Measurements from ENCODE around the gene DBNL.

Gene DBNL

DNA sequence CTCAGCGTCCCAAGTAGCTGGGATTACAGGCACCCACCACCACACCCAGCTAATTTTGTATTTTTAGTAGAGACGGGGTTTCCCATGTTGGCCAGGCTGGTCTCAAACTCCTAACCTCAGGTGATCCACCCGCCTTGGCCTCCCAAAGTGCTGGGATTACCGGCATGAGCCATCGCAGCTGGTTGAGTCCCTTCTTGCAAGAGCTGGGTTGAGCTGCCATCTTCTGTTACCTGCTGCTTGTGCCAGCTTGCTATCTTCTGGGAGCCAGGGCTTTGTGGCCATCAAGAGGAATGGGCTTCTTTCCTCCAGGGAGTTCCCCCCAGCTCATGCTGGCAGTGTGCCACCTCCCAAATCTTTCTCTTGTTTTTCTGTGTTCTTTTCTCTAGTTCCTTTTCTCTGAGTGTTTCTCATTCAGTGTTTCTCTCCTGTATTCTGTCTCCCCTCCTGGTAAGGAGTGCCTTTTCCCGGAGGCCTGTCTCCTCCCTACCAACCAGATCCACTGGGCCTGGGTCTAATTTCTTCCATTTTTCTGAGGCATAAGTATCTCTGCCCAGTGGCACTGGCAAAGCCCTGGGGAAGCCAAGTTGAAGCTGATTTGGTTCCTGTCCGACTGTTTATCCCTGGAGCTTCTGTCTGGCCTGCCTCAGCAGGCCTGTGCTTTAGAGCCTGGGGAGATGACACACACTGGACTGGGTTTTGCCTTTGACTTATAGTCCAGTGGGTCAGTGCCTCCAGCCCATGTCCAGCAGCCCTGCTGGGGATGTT, 3.7 kb downstream of the DBNL start:
- H3K27me3 Mint-ChIP-seq, result no peaks in the 10 kb centered on the region
- no peak for ATAC-seq (replicated peaks; ENCODE audit: extremely low read depth, poor library complexity, severe bottlenecking)
- H3K4me1 Mint-ChIP-seq, result peaks cover 46% of the 10 kb centered on the region
- H3K9me3 Mint-ChIP-seq, result no peaks in the 10 kb centered on the region
- peak overlapping the region; percentile 62 for H3K27ac Mint-ChIP-seq (ENCODE audit: low read depth)
- peaks cover 40% of the 10 kb centered on the region for H3K36me3 Mint-ChIP-seq (ENCODE audit: insufficient read depth)
- H3K4me3 Mint-ChIP-seq, result no peak overlapping the region
- DNase-seq (ENCODE audit: low spot score in 2 of 2), result no peak

DNA sequence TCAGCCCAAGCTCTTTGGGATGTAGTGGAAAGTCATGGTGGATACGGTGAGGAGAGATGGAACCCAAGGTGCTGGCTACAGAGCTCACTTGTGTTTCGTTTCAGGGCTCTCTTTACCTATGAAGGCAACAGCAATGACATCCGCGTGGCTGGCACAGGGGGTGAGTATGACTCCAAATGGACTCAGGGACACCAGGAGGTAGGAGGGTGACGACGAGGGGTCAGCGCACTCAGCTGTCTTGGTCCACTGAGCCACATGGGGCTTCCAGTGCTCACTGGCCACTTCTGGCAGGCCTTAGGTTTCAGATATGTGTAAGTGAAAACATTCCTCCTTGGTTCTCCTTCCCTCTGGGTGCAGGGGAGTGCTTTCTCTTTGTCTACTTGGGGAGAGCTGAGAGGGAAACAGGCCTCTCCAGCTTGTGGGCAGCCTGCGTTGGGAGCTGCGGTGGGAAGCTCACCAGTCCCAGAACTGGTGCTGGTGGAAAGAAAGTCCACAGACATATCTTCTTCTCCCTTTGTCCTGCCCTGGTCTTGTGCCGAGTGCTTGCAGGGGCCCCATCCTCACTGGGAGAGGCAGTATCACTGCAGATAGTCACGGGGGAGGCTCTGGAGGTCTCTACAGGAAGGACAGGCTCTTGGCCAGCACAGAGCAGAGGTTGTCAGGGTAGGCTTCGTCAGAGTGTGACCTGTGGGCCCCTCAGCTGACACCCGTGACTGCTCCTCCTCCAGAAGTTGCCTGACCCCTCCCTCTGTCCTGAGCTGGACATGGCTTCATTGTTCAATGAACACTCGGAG, 5.8 kb downstream of the DBNL start:
- H3K9me3 Mint-ChIP-seq, result no peaks in the 10 kb centered on the region

GRCh38 chr7:44050915-44051560, 6.5 kb downstream of the DBNL start:
- Mint-ChIP-seq H3K36me3 (ENCODE audit: insufficient read depth) (peaks cover 49% of the 10 kb centered on the region), H3K27me3 (no peaks in the 10 kb centered on the region), H3K4me1 (peaks cover 40% of the 10 kb centered on the region), H3K27ac (ENCODE audit: low read depth) (no peak overlapping the region), H3K4me3 (no peak overlapping the region), H3K9me3 (no peaks in the 10 kb centered on the region)
- DNase-seq (ENCODE audit: low spot score in 2 of 2), result no peak
- ATAC-seq (replicated peaks; ENCODE audit: extremely low read depth, poor library complexity, severe bottlenecking), result no peak

More for the DNA sequence above, 5.8 kb downstream of the DBNL start:
- Mint-ChIP-seq H3K4me3 (no peak overlapping the region), H3K36me3 (ENCODE audit: insufficient read depth) (peaks cover 49% of the 10 kb centered on the region), H3K27ac (ENCODE audit: low read depth) (no peak overlapping the region), H3K27me3 (no peaks in the 10 kb centered on the region), H3K4me1 (peaks cover 44% of the 10 kb centered on the region)
- DNase-seq (ENCODE audit: low spot score in 2 of 2) (no peak), ATAC-seq (replicated peaks; ENCODE audit: extremely low read depth, poor library complexity, severe bottlenecking) (no peak)

DNA sequence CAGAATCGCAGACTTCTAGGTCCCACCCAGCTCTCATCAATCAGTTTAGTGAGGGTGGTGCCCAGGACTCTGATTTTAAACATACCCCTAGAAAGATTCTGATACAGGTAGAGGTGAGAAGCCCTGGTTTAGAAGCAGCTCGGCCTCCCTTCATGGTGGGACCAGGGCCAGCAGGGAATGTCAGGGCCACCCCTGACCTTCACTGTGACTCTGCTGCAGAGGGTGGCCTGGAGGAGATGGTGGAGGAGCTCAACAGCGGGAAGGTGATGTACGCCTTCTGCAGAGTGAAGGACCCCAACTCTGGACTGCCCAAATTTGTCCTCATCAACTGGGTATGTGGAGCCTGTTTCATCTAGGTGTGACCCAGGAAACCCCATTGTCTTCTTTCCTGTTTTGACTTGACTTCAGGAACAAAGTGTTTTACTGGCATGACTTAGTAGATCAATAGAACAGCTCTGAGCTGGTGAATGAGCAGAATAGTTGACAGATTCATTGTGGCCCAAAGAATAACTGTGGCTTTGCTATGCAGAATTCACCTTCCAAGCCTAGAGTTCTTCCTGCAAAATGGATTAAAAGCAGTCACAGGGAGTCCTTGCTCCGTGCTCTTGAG, 7.2 kb downstream of the DBNL start:
- DNase-seq (ENCODE audit: low spot score in 2 of 2) (no peak), ATAC-seq (replicated peaks; ENCODE audit: extremely low read depth, poor library complexity, severe bottlenecking) (no peak)
- H3K36me3 Mint-ChIP-seq (ENCODE audit: insufficient read depth), result peaks cover 52% of the 10 kb centered on the region
- H3K9me3 Mint-ChIP-seq, result no peaks in the 10 kb centered on the region
- H3K27ac Mint-ChIP-seq (ENCODE audit: low read depth), result no peak overlapping the region
- H3K4me1 Mint-ChIP-seq, result peaks cover 39% of the 10 kb centered on the region
- H3K27me3 Mint-ChIP-seq, result no peaks in the 10 kb centered on the region
- no peak overlapping the region for H3K4me3 Mint-ChIP-seq

- ATAC-seq (replicated peaks; ENCODE audit: extremely low read depth, poor library complexity, severe bottlenecking), result no peak
- no peak overlapping the region for H3K27ac Mint-ChIP-seq (ENCODE audit: low read depth)
- H3K4me3 Mint-ChIP-seq, result no peak overlapping the region
- H3K27me3 Mint-ChIP-seq, result no peaks in the 10 kb centered on the region
- H3K4me1 Mint-ChIP-seq, result peaks cover 29% of the 10 kb centered on the region
- H3K9me3 Mint-ChIP-seq, result no peaks in the 10 kb centered on the region
- no peak for DNase-seq (ENCODE audit: low spot score in 2 of 2)
- H3K36me3 Mint-ChIP-seq (ENCODE audit: insufficient read depth), result peaks cover 57% of the 10 kb centered on the region
These were observed 8.4 kb downstream of the DBNL start for GRCh38 chr7:44052771-44053365.

- Mint-ChIP-seq H3K4me3 (no peak overlapping the region), H3K27me3 (no peaks in the 10 kb centered on the region), H3K36me3 (ENCODE audit: insufficient read depth) (peaks cover 58% of the 10 kb centered on the region), H3K4me1 (peaks cover 27% of the 10 kb centered on the region), H3K9me3 (no peaks in the 10 kb centered on the region), H3K27ac (ENCODE audit: low read depth) (no peak overlapping the region)
- ATAC-seq (replicated peaks; ENCODE audit: extremely low read depth, poor library complexity, severe bottlenecking) (no peak), DNase-seq (ENCODE audit: low spot score in 2 of 2) (no peak)
These were observed 12.2 kb downstream of the DBNL start for GRCh38 chr7:44056681-44057080.

DNA sequence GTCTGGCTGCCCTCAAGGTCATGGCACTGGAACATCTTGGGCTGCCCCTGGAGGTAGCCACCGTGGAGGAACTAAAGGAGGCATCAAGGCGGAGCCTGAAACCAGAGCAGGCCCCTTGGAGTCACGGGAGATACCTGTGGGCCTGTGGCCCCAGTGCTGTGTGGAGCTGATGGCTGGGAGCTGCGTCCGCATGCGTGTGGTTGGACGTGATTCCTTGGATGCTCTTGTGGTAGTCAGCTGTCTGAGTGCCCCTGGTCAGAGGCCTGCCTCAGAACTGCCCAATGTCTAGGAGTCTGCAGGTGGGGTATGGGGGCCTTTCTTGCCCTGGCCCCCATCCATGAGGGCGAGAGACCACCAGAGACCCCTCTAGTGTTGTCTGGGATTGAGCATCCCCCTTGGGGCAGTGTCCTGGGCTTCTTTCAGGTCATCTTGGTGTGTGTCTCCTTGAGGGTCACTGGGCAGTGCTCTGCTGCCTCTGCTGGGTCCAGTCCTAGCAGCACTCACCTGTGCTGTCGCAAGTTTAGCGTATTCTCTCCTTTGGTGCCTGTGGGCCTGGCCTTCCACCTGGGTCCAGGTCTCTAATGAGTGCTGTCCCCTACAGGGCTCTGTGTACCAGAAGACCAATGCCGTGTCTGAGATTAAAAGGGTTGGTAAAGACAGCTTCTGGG, 12.8 kb downstream of the DBNL start:
- Mint-ChIP-seq H3K27ac (ENCODE audit: low read depth) (no peak overlapping the region), H3K27me3 (no peaks in the 10 kb centered on the region), H3K4me3 (no peak overlapping the region), H3K4me1 (peaks cover 27% of the 10 kb centered on the region), H3K36me3 (ENCODE audit: insufficient read depth) (peaks cover 52% of the 10 kb centered on the region), H3K9me3 (no peaks in the 10 kb centered on the region)
- ATAC-seq (replicated peaks; ENCODE audit: extremely low read depth, poor library complexity, severe bottlenecking), result no peak
- no peak for DNase-seq (ENCODE audit: low spot score in 2 of 2)

DNA sequence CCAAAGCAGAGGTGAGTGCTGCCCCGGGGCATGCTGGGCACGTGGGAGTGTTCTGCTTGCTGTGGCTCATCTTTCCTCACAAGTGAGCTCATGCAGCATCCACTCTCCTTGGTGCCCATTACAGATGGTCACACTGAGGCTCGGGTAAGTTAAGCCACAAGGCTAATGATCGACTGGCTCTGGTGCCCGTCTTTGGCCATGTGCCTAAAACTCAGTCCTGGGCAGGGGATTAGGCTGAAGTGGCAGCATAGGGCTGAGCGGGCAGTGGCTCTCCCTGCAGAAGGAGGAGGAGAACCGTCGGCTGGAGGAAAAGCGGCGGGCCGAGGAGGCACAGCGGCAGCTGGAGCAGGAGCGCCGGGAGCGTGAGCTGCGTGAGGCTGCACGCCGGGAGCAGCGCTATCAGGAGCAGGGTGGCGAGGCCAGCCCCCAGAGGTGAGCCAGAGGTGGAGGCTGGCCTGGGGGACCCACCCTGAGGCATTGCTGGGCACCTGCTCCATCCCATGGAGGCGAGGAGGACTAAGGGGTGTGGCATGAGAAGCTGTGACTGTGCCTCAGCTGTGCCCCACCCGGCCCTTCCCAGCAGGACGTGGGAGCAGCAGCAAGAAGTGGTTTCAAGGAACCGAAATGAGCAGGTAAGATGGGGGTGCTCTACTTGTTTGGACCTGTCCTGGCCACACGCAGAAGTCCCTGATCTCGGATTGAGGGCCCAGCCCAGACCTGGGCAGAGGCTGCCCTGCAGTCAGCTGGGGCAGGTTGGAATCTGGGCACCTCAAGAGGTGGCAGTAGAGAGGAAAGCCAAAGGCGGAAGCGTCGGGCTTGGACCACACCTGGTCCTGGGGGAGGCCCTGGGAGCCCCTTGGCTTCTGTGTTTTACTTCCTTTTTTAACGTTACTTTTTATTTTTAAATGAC, 13.6 kb downstream of the DBNL start:
- H3K9me3 Mint-ChIP-seq, result no peaks in the 10 kb centered on the region

GRCh38 chr7:44058759-44059218, 14.3 kb downstream of the DBNL start:
- Mint-ChIP-seq H3K36me3 (ENCODE audit: insufficient read depth) (peaks cover 42% of the 10 kb centered on the region), H3K27me3 (no peaks in the 10 kb centered on the region), H3K9me3 (no peaks in the 10 kb centered on the region), H3K4me3 (no peak overlapping the region), H3K4me1 (peaks cover 27% of the 10 kb centered on the region), H3K27ac (ENCODE audit: low read depth) (no peak overlapping the region)
- DNase-seq (ENCODE audit: low spot score in 2 of 2), result no peak
- ATAC-seq (replicated peaks; ENCODE audit: extremely low read depth, poor library complexity, severe bottlenecking), result no peak

More for the DNA sequence above, 13.6 kb downstream of the DBNL start:
- Mint-ChIP-seq H3K27ac (ENCODE audit: low read depth) (no peak overlapping the region), H3K36me3 (ENCODE audit: insufficient read depth) (peaks cover 44% of the 10 kb centered on the region), H3K27me3 (no peaks in the 10 kb centered on the region), H3K4me1 (peaks cover 27% of the 10 kb centered on the region), H3K4me3 (no peak overlapping the region)
- DNase-seq (ENCODE audit: low spot score in 2 of 2) (no peak), ATAC-seq (replicated peaks; ENCODE audit: extremely low read depth, poor library complexity, severe bottlenecking) (no peak)

GRCh38 chr7:44059219-44060090, 15.0 kb downstream of the DBNL start:
- Mint-ChIP-seq H3K4me1 (peaks cover 27% of the 10 kb centered on the region), H3K36me3 (ENCODE audit: insufficient read depth) (peaks cover 37% of the 10 kb centered on the region), H3K9me3 (no peaks in the 10 kb centered on the region), H3K27me3 (no peaks in the 10 kb centered on the region), H3K27ac (ENCODE audit: low read depth) (no peak overlapping the region), H3K4me3 (no peak overlapping the region)
- no peak for ATAC-seq (replicated peaks; ENCODE audit: extremely low read depth, poor library complexity, severe bottlenecking)
- no peak for DNase-seq (ENCODE audit: low spot score in 2 of 2)
